ENCODE data around the gene DICER1.

DICER1 gene

GRCh38 chr14:95063391-95063790, 93.9 kb downstream of the DICER1 start:
- TF ChIP-seq CTCF (IDR thresholded peaks at IDR 0.05) = no peak
- Histone ChIP-seq H3K9me3 (no peaks in the 10 kb centered on the region), H3K27ac (no peak overlapping the region), H3K27me3 (peaks cover 12% of the 10 kb centered on the region), H3K4me1 (ENCODE audit: control insufficient read depth in 1 of 2, insufficient read depth in 1 of 2, low read depth in 1 of 2, low read length in 1 of 2) (no peaks in the 10 kb centered on the region), H3K4me3 (ENCODE audit: low read depth in 1 of 2, low read length in 1 of 2) (no peak overlapping the region), H3K36me3 (no peaks in the 10 kb centered on the region)

GRCh38 chr14:95062946-95063345, 94.4 kb downstream of the DICER1 start:
- no peaks in the 10 kb centered on the region for H3K4me1 ChIP-seq (ENCODE audit: control insufficient read depth in 1 of 2, insufficient read depth in 1 of 2, low read depth in 1 of 2, low read length in 1 of 2)
- peaks cover 12% of the 10 kb centered on the region for H3K27me3 ChIP-seq
- no peak for TF ChIP-seq CTCF (IDR thresholded peaks at IDR 0.05)
- H3K36me3 ChIP-seq = no peaks in the 10 kb centered on the region
- H3K9me3 ChIP-seq = no peaks in the 10 kb centered on the region
- no peak overlapping the region for H3K27ac ChIP-seq
- no peak overlapping the region for H3K4me3 ChIP-seq (ENCODE audit: low read depth in 1 of 2, low read length in 1 of 2)

- Histone ChIP-seq H3K4me1 (ENCODE audit: control insufficient read depth in 1 of 2, insufficient read depth in 1 of 2, low read depth in 1 of 2, low read length in 1 of 2) (no peaks in the 10 kb centered on the region), H3K4me3 (ENCODE audit: low read depth in 1 of 2, low read length in 1 of 2) (no peak overlapping the region), H3K27me3 (peaks cover 7% of the 10 kb centered on the region), H3K36me3 (no peaks in the 10 kb centered on the region), H3K9me3 (no peaks in the 10 kb centered on the region), H3K27ac (no peak overlapping the region)
- no peak for TF ChIP-seq CTCF (IDR thresholded peaks at IDR 0.05)
These were observed 95.1 kb downstream of the DICER1 start for GRCh38 chr14:95062220-95062619.

GRCh38 chr14:95061317-95062093, 95.8 kb downstream of the DICER1 start:
- H3K4me3 ChIP-seq (ENCODE audit: low read depth in 1 of 2, low read length in 1 of 2) = no peak overlapping the region
- TF ChIP-seq CTCF (IDR thresholded peaks at IDR 0.05) = no peak

GRCh38 chr14:95059126-95059525, 98.2 kb downstream of the DICER1 start:
- Histone ChIP-seq H3K4me1 (ENCODE audit: control insufficient read depth in 1 of 2, insufficient read depth in 1 of 2, low read depth in 1 of 2, low read length in 1 of 2) (no peaks in the 10 kb centered on the region), H3K9me3 (no peaks in the 10 kb centered on the region), H3K27me3 (no peaks in the 10 kb centered on the region), H3K27ac (no peak overlapping the region), H3K36me3 (no peaks in the 10 kb centered on the region), H3K4me3 (ENCODE audit: low read depth in 1 of 2, low read length in 1 of 2) (no peak overlapping the region)
- no peak for TF ChIP-seq CTCF (IDR thresholded peaks at IDR 0.05)

More at GRCh38 chr14:95061317-95062093, 95.8 kb downstream of the DICER1 start:
- no peak overlapping the region for H3K27ac ChIP-seq
- no peaks in the 10 kb centered on the region for H3K9me3 ChIP-seq
- no peaks in the 10 kb centered on the region for H3K4me1 ChIP-seq (ENCODE audit: control insufficient read depth in 1 of 2, insufficient read depth in 1 of 2, low read depth in 1 of 2, low read length in 1 of 2)
- peaks cover 4% of the 10 kb centered on the region for H3K27me3 ChIP-seq
- H3K36me3 ChIP-seq = no peaks in the 10 kb centered on the region

Data from neutrophil (primary cell).